Hematopoietic multipotent progenitor cell treated with erythropoietin and hydrocortisone succinate and interleukin-3 and kit ligand, for 17 days (in vitro differentiated cells): ENCODE measurements around the gene IQSEC1.

Source experiments
- DNase-seq: peaks from one replicate; pipeline ENCODE4 v3.0.0-alpha.2; 2015; ENCODE audit warnings: low spot score

Gene IQSEC1

DNA sequence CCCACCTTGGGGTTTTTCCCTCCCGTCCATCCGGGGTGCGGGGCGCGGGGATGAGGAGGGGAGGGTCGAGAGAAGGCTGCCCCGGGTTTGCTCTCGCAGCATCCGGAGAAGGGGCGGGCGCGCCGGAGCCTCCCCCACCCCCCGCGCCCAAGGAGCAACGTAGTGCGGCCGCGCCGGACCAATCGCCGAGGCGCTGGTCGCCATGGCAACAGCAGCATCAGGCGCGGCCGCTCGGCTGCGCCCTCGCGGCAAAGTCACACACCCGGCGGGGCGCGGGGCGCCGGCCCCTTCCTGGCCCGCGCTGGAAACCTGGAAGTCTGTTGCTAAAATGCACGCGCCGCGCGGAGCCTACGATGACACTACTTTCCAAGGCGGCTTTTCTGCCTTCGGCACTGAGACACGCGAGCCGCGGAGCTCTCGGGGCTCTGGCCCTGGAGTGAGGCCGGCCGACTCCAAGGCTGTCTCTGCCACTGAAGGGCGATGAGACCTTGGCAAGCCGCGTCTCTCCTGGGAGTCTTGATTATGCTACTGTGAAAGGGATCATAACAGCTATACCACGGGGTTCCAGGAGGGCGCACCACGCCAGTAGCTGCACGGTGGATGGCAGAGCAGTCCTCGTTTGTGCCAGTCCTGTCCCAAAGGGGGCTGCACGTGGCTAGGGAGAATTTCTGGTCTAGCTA, at the start of gene IQSEC1:
Gene IQSEC1 (minus strand): TSS at position 104 of the 680 bp plus-strand sequence. CDS start 415 bp downstream, outside the sequence.
- no peak for DNase-seq

DNA sequence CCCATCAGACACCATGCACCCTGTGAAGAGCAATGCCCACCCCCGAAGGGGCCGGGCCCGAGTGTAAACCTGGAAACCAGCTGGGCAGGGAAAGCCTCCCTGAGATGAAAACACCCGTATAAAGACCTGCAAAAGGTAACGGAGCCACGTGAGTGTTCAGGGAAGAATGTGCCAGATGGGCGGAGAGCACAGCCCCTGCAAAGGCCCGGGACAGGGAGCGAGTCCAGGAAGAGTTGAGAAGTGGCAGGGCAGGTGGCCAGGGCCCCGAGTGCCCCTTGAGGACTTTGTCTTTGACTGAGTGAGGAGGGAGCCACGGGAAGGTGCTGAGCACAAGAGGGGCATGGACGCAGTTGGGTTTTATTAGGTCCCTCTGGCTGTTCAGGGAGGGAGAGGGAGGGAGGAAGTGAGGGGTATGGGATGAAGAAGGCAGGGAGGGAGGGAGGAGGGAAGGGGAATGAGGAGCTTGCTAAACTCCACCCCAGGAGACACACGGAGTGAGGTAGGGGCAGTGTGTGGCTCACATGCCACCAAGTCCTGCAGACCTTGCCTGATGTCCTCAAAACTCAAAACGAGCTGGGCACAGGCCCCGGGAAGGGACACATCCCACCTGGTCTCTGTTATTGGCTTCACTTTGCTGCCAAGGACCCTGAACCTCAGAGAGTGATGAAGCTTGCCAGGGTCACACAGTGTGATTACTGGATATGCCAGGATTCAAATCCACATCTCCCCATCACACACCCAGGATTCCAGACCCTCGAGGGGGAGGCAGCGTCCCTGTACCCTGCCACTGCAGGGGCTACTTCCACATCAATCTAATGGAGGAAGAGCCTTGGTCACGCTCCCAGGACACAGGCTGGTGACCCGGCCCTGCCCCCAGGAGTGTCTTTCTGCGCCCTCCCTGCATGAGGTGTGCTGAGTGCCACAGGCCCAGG, 49.1 kb upstream of the IQSEC1 start:
- no peak for DNase-seq

- DNase-seq = no peak
These were observed 48.3 kb upstream of the IQSEC1 start for GRCh38 chr3:13121553-13122001.

- DNase-seq = no peak
These were observed 47.8 kb upstream of the IQSEC1 start for GRCh38 chr3:13120928-13121552.

DNA sequence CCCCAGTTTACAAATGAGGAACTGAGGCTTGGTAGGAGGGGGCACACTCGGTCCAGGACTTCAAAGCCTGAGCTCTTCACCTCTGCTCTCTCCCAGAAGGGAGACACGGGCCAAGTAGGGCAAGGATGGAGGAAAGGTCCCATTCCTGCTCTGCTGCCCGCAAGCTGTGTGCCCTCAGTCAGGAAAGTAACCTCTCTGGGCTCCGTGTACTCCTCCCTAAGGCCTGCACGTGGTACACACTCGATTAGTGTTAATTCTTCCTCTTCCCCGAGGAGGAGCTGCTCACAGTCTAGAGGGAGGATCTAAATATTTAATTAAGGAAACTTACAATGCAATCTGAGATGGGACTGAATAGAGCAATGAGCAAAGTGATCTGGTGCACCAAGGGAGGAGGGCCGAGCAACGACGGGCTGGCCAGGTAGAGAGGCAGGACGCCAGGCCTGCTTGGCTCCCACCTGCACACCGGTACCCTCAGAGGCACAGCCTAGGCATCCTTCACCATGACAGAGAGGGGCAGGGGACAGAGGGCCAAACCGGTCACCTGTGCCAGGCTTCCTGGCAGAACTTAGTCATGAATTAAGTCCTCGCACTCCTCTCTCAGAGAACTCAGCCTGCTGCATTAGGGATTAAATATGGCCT, 47.2 kb upstream of the IQSEC1 start:
- no peak for DNase-seq

GRCh38 chr3:13119471-13120220, 46.4 kb upstream of the IQSEC1 start:
- DNase-seq = no peak

- DNase-seq = no peak
These were observed 43.2 kb upstream of the IQSEC1 start for GRCh38 chr3:13116426-13116825.

- no peak for DNase-seq
These were observed 42.8 kb upstream of the IQSEC1 start for GRCh38 chr3:13115991-13116390.

DNA sequence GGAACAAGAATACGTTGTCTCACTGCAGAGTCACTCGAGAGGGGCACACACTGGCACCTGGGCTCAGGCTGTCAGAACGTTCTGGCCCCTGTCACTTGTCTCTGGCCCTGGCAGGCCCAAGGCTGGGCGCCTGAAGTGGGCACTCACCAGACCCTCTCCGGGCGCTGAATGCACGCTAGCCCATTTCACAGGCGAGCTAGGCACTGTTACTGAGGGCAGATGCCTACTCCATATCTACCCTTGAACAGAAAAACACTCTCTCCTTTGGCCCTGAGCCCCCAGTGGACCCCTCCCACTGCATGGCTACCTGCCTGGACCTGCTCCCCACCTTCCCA, 42.3 kb upstream of the IQSEC1 start:
- DNase-seq = no peak

GRCh38 chr3:13114811-13115575, 41.8 kb upstream of the IQSEC1 start:
- no peak for DNase-seq

- no peak for DNase-seq
These were observed 40.4 kb upstream of the IQSEC1 start for GRCh38 chr3:13113346-13114330.

DNA sequence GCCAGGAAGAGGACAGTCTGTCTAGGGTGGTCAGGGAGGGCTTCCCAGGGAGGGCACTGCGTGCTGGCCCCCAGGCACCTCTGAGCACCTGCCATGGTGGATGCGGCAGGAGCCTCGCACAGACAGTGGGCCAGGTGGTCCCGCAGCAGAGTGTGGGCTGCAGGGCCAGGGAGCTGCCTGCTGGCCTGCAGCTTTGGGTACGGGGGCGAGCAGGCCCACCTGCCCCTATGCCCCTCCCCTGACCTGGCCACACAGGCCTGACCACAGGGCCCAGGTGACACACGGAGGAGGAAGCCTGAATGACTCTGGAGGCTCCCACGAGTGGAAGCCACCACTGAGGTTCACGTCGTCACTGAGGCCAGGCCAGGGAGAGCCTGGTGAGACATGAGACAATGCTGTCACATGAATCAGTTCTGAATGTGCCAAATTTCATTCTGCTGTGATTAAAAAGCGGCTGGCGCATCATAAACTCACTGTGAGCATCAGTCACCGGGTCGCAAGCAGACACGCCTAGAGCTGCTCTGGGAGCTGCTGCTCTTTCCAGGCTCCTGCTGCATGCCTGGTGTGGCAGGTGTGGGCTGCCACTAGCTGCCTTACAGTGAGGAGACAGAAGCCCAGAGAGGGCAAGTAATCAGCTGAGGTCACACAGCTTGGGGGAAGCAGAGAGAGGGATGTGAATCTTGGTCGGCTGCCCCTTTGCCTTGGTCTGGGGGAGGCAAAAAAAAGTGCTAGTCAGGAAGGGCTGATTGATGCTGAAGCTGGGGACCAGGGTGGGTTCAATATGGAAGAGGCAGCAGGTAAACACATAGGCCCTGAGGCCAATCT, 39.5 kb upstream of the IQSEC1 start:
- no peak for DNase-seq

DNA sequence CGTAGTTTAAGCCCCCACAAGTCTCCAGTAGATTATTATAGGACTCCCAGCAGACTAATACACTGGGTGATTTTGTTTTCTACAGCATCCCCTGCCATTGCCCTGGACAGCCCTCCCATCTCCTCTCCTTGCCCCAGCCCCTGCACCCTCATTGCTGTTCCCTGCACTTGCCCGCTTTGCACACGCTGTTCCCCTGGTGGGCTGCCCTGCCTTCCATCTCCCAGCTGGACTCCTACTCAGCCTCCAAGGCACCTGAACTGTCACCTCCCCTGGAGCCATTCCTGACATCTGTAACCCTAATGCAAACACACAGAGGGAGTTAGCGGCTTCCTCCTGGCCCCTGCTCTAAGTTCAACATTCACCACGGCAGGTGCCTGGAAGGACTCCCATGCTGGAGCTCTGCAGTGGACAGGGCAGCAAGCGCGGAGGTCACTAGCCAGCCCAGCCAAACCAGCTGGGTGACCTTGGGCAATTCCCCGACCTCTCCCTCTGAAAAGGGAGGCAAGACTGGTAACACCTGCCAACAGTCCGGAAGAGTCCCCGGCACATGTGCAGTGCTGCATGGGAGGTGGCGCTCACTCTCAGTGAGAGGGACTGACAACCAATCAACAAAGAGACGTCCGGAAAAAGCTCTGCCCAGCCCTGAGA, 38.8 kb upstream of the IQSEC1 start:
- DNase-seq = no peak

GRCh38 chr3:13111173-13111872, 38.1 kb upstream of the IQSEC1 start:
- DNase-seq = no peak

DNA sequence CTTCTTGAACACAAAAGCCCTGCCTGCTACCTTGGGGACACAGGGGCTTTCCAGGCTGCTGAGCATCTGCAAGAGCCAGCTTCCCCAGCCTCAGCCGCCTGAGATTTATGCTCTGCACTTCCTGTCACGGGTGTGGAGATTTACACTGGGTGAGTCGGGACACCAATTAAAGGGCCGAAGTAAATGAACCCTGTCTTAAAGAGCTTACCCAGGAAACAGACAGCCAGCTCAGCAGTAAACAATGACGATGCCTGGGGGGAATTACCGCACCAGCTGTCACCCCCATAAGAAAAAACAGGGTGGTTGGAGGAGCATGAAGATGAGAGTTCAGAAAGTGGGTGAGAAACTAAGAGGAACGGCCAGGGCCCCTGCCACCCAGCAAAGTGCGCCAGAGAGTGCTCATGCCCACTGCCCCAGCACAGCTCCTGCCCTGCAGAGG, 37.5 kb upstream of the IQSEC1 start:
- no peak for DNase-seq

- no peak for DNase-seq
These were observed 36.3 kb upstream of the IQSEC1 start for GRCh38 chr3:13109516-13109915.

- no peak for DNase-seq
These were observed 35.6 kb upstream of the IQSEC1 start for GRCh38 chr3:13108861-13109260.
